T-helper 2 cell (primary cell): ENCODE data around the gene SLC35G1.
A peak's percentile ranks its signal among the peaks of the same experiment; 100 is the strongest.

Source experiments
- DNase-seq, 5 experiments: peaks; one replicate each; pipeline versions ENCODE4 v3.0.0 to v3.0.0-alpha.2; 2012 to 2022
- total RNA-seq, 2 donors: gene quantifications; one replicate each; lab custom pipeline; 2026; lab: John Stamatoyannopoulos, UW

SLC35G1 gene, protein sequence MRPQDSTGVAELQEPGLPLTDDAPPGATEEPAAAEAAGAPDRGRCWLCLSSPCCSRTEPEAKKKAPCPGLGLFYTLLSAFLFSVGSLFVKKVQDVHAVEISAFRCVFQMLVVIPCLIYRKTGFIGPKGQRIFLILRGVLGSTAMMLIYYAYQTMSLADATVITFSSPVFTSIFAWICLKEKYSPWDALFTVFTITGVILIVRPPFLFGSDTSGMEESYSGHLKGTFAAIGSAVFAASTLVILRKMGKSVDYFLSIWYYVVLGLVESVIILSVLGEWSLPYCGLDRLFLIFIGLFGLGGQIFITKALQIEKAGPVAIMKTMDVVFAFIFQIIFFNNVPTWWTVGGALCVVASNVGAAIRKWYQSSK
- total RNA-seq = 4.1 to 7.3 reads per million in 2 donors

DNA sequence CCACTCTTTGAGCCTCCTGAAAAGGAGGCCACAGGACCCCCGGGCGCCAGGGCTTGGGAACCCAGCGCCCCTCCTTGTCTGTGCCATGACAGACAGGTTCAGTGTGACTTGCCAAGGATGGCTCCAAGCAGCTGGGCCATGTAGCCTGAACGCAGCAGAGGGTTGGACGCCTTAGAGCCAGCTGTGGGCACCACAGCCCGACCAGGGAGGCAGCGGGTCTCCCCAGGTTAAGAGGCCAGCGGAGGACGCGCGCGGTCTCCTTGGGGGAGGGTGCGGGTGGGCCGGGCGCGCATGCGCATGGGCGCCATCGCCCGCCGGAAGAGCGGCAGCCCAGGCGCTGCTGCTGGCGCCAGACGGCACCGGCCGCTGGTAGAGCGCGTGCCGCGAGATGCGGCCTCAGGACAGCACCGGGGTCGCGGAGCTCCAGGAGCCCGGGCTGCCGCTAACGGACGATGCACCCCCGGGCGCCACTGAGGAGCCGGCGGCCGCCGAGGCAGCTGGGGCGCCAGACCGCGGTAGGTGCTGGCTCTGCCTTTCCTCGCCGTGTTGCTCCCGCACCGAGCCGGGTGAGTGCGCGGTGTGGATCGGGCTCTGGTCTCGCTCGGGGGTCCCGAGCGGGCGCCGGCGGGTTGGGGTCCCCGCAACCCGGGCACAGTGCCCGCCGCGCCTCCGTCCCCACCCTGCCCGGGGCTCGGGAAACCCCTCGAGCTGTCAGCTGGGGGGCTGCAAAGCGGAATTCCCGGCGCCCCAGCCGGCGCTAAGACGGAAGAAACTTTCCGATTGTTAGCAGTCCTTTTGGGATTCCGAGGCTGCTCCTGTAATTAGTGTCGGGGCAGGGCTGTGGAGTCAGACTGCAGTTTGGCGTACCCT is at the start of gene SLC35G1:
Gene SLC35G1 (plus strand): TSS at position 333 of the 870 bp plus-strand sequence. CDS start 56 bp downstream, at position 389.
- DNase-seq = peak; percentile 40 to 87 (median 55)

DNA sequence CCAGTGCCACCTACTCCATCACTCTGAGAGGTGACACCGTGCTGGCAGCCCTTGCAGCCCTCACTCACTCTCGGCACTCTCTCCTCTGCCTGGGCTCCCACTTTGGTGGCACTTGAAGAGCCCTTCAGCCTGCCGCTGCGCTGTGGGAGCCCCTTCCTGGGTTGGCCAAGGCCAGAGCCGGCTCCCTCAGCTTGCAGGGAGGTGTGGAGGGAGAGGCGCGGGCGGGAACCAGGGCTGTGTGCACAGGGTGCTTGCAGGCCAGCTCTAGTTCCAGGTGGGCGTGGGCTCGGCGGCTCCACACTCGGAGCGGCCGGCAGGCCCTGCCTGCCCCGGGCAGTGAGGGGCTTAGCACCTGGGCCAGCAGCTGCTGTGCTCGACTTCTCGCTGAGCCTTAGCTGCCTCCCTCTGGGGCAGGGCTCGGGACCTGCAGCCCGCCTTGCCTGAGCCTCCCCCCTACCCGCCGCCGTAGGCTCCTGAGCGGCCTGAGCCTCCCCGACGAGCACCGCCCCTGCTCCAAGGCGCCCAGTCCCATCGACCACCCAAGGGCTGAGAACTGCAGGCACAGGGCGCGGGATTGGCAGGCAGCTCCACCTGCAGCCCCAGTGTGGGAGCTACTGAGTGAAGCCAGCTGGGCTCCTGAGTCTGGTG is 48.7 kb upstream of the SLC35G1 start:
- no peak for DNase-seq

DNA sequence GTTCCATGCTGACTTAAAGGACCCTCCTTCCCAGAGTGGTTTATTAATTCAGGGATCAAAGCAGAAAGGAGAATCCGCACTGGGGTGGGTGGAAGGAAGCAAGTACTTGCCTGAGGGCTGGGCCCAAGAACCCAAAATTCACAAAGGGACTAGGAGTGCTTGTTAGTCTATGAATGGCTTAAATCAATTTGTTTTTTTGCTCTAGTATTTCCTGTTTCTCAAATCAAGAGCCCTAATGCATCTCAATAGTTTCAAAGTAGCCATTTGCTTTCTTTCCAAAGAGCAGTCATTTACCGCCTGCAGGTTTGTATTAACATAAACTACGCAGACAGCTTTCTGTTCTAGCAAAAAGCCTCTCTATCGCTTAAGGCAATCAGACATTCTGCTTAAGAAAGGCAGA is 44.2 kb upstream of the SLC35G1 start:
- DNase-seq = no peak

DNA sequence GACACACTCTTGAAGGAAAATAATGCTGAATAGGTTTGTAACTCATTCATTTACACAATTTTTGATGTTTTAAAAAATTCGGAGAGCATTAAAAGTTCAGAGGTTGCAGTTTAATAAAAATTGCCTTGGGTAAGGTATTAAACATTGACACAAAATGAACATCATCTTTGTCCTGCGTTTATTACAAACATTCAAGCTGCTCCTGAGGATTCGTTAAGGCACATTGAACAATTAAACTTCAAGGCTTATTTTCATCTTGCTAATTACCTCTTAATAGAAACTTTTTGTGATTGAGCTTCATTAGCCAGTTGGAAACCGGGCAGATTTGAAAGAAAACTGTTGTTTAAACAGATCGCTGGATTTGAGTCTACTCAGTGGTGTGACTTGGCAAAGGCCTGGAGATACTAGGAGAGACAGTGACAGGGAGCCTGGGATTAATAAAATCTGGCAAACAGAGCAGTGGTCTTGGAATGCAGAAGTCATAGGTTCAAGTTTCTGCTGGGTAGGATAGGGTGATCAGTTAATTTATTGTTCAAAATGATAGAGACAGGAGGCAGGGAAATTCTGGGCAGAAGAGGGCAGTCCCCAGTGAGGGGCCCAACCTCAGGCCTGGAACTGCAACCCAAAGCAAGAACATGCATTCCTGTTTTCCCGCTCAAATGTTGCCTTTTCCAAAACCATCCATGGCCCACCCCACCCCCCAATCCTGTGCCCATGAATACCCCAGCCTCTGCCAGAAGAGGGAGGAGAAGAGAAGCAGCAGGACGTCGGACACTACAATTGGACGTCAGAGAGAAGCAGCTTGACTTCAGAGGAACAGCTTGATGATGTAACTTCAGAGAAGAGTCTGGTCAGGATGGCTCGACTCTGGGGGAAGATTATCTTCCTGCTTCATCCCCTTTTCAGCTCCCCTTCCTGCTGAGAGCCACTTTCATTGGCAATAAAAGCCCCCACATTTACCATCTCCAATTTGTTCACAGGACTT is 43.5 kb upstream of the SLC35G1 start:
- no peak for DNase-seq

DNA sequence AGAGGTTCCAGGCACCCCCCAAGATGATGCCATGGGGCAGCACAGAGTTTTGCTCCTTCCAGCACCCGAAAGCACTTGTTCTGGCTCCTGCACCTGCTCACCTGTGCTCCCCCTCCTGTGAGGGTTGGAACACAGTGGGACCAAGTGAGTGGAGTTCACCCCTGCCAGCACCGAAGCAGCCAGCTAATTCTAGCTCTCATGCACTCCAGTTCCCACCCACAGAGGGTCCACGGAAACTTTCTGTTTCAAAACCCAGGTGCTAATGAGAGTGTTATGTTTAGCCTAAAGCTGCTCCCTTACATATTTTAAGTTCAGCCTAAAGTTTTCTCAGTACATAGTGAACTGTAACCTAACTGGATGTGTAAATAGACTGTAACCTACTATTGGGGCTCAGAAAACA is 42.6 kb upstream of the SLC35G1 start:
- no peak for DNase-seq

DNA sequence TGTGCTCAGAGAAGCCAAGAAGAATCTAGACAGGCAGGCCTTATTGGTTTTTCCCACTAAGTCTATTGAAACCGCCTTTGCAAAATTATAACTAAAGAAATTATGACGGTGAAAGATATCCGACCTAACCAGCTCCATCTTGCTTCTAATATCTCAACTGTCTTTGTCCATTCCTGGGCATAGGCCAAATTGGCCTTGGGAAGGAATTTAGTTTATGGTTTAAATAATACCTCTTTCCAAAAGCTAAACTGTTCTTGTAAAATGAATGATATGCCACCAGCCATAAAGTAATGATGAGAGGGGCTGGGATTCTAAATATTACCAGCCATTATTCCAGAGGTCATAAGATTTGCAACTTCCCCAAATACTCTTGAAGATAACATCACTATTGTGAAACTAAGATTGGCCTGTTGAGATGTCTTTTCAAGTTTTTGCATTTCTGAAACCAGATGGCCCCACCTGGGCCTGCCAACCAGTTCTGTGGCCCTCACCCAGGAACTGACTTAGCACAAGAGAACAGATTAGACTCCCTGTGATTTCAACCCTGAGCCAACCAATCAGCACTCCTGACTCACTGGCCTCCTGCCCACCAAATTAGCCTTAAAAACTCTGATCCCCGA is 41.2 kb upstream of the SLC35G1 start:
- no peak for DNase-seq

DNA sequence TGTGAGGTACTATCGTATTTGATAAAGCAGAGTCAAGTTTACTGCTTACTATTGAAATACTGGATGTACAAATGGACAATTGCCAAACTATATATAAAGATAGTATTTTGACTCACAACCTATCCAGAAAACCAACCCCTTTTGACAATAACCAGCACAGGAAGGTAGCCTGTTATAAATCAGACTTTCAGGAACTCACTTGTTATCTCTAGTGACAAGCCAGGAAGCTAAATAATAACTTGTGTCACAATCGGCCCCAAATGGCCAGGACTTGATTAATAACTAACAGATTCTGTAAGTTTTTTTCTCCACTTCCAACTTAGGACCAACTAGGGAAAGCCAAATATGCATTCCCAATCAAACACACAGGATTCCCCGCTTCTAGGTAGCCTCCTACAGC is 38.8 kb upstream of the SLC35G1 start:
- DNase-seq = no peak

DNA sequence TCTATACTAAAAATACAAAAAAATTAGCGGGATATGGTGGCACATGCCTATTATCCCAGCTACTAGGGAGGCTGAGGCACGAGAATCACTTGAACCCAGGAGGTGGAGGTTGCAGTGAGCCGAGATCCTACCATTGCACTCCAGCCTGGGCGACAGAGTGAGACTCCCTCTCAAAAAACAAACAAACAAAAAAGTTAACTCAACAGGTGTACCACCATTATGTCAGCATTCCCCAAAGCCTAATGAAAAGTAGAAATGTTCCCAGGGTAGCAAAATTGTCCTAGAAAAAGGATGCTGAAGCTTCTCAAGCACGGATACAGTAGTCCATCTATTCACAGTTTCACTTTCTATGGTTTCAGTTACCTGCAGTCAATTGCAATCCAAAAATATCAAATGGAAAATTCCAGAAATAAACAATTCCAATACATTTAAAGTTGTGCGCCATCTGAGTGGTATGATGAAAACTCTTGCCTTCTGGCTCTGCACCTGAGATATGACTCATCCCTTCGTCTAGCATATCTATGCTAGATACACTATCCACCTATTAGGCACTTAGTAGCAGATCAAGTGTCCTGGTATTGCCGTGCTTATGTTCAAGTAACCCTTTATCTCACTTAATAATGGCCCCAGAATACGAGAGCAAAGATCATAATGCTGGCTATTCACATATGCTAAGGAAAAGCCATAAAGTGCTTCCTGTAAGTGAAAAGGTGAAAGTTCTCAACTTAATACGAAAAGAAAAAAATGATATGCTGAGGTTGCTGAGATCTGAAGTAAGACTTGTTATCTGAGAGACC is 37.2 kb upstream of the SLC35G1 start:
- DNase-seq = no peak

DNA sequence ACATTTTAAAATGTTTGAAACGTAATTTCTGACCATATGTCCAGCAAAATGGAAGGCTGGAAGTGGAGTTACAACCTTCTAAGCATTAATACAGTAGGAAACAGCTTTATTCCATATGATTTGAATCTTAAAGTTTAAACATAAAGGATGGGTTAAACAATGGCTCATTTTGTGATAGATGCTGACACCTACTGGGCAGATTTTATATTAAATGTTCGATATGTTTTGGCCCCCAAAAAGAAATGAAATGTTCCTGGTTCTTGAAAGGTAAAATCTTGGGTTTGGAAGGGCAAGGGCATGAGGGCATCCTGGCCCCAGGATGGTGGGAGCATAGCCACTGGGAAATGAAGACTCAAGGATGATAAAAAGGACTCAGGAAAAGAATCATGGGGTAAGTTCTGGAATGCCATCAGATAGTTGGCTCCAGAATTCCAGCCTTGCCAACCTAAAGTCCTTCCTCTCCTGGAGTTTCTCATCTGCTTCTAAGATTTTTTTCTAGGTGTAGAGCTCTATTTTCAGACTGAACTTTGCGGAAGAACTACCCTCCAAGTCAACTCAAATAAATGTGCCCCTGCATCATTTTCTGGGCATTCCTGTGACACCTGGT is 34.6 kb upstream of the SLC35G1 start:
- DNase-seq = no peak

DNA sequence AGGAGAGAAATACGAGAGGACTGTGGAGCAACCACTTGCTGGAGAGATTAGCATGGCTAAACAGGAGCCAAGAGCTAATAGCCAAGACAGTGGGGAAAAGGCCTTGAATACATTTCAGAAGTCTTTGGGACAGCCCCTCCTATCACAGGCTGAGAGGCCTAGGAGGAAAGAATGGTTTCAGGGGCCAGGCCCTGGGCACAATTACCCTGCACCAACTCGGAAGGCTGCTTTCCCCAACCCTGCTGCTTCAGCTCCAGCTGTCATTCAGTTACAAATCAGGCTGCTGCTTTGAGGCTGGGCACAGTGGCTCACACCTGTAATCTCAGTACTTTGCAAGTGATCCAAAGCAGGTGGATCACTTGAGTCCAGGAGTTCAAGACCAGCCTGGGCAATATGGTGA is 32.0 kb upstream of the SLC35G1 start:
- DNase-seq = no peak

DNA sequence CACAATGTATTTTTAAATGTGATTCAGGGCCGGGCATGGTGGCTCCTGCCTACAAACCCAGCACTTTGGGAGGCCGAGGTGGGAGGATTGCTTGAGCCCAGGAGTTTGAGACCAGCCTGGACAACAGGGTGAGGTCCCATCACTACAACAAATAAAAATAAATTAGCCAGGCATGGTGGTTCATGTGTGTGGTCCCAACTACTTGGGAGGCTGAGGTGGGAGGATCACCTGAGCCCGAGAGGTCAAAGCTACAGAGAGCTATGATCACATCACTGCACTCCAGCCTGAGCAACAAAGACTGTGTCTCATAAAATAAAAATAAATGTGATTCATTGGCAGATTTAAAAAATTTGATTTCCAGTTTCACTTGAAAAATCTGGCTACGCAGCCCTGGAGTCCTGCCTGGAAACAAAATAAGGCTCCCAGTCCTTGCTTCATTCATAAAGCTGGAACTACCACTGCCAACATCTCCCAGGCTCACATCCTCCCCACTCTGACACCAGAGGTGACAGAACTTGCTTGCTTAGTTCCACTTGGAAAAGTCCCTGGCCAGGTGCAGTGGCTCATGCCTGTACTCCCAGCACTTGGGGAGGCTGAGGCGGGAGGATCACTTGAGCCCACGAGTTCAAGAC is 27.9 kb upstream of the SLC35G1 start:
- no peak for DNase-seq

DNA sequence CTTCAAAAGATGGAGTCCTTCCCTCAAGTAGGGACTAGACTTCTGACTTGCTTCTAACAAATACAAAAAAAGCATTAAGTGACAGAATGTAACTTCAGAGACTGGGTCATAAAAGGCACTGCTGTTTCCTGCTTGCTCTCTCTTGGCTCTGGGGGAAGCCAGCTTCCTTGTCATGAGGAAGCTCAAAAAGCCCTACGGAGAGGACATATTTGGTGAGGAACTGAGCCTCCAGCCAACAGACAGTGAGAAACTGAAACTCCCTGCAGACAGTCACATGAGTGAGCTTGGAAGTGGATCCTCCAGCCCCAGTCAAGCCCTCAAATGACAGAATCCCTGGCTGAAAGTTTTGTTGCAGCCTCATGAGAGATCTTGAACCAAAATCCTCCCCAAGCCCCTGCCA is 26.3 kb upstream of the SLC35G1 start:
- no peak for DNase-seq

DNA sequence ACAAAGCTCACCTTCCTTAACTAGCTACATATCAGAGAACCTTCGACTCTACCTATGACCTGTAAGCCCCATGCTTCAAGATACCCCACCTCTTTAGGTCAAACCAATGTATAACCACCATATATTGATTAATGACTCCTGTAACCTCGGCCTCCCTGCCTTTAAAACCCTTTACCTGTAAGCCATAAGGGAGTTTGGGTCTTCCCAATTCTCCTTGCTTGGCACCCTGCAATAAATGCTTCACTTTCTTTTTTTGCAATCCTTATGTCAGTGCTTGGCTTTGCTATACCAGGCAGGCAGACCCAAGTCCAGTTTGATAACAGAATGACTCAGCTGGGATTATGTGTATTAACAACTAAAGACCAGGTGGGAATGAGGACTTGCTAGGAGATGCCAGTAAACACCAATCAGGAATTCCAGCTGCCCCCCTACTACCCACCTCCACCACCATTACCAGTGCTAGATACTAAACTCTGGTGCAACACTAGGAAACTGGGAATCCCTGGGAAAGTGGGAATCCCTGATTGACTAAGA is 22.0 kb upstream of the SLC35G1 start:
- no peak for DNase-seq

DNA sequence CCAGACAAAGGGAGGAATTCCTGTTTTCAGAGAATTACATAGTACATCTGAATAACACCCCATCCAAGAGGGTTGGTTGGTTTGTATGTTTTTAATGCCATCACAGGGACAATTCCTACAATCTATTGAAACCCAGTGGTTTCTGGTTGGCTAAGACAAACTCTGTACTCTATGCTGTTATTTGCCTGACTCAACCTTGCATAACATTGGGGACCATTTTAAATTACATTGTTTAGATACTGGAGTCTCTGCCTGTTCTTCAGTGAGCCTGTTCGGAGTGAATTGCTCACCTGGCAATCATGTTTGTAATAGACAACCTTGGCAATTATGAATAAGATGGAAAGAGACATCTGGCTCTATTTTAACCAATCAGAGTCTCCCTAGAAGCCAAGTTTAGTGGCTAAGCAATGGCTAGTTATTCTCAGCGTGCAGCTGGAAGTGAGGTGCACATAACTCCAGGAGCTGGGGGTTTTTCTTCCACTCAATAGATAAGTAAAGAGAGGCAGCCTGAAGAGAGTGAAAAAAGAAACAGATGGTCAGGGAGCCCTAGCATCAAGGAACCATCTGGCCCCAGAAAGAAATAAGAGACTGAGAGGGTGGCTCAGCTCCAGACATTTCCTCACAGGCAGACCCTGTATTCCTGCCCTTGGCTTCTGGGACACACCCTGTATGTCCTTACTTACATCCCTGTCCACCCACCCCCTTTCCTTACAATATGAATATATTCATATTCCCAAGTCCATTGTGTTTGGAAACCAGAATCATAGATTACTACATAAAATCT is 21.2 kb upstream of the SLC35G1 start:
- DNase-seq = no peak

DNA sequence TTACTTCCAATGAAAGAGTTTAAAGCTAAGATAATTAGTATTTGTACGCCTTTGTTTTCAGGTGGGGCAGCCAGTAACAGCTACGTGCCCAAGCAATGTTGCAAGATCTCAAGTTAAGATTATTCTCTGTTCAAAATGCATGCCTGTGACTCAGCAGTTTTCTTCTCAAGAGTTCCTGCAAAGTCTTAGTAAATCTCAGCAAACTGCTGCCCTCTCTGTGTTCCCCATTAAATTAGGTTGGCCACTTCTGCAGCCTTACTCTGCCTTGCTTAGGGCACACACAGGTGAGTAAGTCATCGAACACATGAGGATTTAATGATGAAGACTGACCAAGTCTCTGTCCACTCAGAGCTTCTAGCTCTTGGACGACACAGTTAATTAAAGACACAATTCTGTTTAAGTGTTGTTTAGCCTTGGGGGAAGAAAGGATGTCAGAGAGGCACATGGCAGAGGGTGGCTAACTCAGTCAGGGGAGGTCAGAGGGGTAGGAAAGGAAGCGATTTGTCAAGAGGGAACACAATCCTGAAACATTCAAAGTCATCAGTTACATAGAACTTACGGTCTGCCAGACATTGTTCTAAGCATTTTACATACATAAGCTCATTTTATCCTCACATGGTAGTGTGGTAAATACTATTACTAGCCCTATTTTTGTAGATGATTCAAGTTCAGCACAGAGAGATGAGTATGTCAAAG is 20.2 kb upstream of the SLC35G1 start:
- peak in 1 of 5 experiments; percentile 31 for DNase-seq

DNA sequence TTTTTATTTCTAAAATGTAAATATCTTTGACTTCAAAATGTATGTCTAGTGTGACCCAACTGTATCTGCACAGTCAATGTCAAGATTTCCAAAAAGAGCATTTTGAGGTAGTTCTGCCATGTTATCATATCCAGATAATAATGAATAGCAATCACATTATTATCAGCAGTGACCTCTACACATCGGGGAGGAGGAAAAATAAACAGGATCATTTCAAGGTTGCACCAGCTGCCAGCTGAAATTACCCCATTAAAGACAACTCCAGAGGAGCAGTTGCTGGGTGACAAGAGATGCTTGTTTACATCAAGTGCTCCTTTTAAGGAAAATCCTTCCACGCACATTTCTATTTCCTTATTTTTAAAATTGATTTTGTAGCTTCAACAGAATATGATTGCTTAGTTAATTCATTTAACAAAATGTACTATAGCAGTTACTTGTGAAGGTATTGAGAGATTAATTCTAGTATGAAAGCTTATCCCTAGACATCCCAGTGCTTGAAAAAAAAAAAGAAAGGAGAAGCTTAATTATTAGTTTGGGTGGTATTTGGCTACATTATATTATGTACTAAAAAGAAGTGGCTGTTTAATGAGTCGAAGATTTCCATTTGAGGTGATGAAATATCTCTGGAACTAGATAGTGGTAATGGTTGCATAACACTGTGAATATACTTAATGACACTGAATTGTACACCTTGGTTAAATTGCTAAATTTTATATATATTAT is 19.3 kb upstream of the SLC35G1 start:
- DNase-seq = no peak

DNA sequence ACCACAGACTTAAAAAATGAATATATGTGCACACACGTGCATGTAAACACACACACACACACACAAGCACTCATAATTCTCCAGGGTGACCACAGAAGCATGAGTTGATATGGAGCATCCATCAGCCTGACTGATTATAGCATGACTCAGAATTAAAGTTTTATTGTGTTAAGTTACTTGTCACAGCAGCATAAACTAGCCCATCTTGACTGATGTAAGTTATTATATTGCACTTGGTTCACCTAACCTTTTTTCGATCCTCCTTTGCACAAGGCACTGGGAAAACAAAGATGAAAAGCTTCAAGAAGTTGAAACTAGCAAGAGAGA is 18.8 kb upstream of the SLC35G1 start:
- no peak for DNase-seq

DNA sequence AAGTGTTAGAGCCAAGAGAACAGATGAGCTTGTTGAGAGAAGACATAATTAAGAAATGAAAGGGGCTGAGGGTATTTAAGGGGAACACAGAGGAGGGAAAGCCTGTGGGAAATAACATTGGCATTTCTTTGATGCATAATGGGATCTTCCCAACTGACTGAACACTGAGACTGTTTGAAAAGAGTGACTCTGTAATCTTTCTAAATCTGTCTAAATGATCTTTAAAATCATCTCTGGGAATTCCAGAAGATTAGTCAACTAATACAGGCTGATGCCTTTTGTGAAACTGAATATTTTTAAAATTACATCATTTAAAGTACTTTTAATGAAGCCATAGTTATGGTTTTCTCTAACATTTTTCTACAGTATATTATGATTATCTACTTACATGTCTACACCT is 17.4 kb upstream of the SLC35G1 start:
- no peak for DNase-seq
